IPS-15b (cell line): ENCODE results near the gene ZBED6.
"Not testable (repeated sequence)": the region's sequence is repeated elsewhere in the genome, so short reads cannot be mapped to it uniquely, and the experiment has no call there.

ENCODE experiments used
- H3K27me3 ChIP-seq: one replicate; pipeline ENCODE4 v1.6.1; 2013; ENCODE audit warnings: low read length; ENCODE audit not compliant: control insufficient read depth, insufficient read depth
- H3K36me3 ChIP-seq: one replicate; pipeline ENCODE4 v1.6.1; 2013; ENCODE audit warnings: low read length; ENCODE audit not compliant: control insufficient read depth, insufficient read depth
- H3K4me1 ChIP-seq: one replicate; pipeline ENCODE4 v1.6.1; 2013; ENCODE audit warnings: mild to moderate bottlenecking, low read length; ENCODE audit not compliant: control insufficient read depth, insufficient read depth
- H3K4me3 ChIP-seq: one replicate; pipeline ENCODE4 v1.5.1; 2013; ENCODE audit warnings: low read depth, low read length
- H3K9ac ChIP-seq: one replicate; pipeline ENCODE4 v1.6.1; 2013; ENCODE audit warnings: low read depth, mild to moderate bottlenecking, low read length
- H3K9me3 ChIP-seq: one replicate; pipeline ENCODE4 v1.6.1; 2013; ENCODE audit warnings: mild to moderate bottlenecking, low read length; ENCODE audit not compliant: control insufficient read depth, insufficient read depth

Gene ZBED6

GRCh38 chr1:203813581-203814341 is 18.3 kb downstream of the ZBED6 start:
- Histone ChIP-seq H3K4me1 (no peaks in the 10 kb centered on the region), H3K36me3 (no peaks in the 10 kb centered on the region), H3K9me3 (no peaks in the 10 kb centered on the region), H3K9ac (no peak overlapping the region), H3K4me3 (no peak overlapping the region), H3K27me3 (no peaks in the 10 kb centered on the region)

GRCh38 chr1:203818399-203818798 is 23.0 kb downstream of the ZBED6 start:
- H3K9me3 ChIP-seq = no peaks in the 10 kb centered on the region
- H3K36me3 ChIP-seq = peaks cover 21% of the 10 kb centered on the region
- no peaks in the 10 kb centered on the region for H3K27me3 ChIP-seq
- H3K4me3 ChIP-seq = no peak overlapping the region
- no peak overlapping the region for H3K9ac ChIP-seq
- H3K4me1 ChIP-seq = no peaks in the 10 kb centered on the region

GRCh38 chr1:203823306-203823705 is 27.9 kb downstream of the ZBED6 start:
- Histone ChIP-seq H3K9ac (no peak overlapping the region), H3K9me3 (no peaks in the 10 kb centered on the region), H3K36me3 (peaks cover 24% of the 10 kb centered on the region)

GRCh38 chr1:203826175-203826574 is 30.8 kb downstream of the ZBED6 start:
- Histone ChIP-seq H3K4me3 (no peak overlapping the region), H3K9me3 (no peaks in the 10 kb centered on the region), H3K4me1 (no peaks in the 10 kb centered on the region), H3K9ac (no peak overlapping the region), H3K27me3 (no peaks in the 10 kb centered on the region), H3K36me3 (peaks cover 30% of the 10 kb centered on the region)

More at GRCh38 chr1:203823306-203823705, 27.9 kb downstream of the ZBED6 start:
- Histone ChIP-seq H3K4me1 (no peaks in the 10 kb centered on the region), H3K27me3 (no peaks in the 10 kb centered on the region), H3K4me3 (no peak overlapping the region)

- no peaks in the 10 kb centered on the region for H3K9me3 ChIP-seq
- no peak overlapping the region for H3K4me3 ChIP-seq
- peaks cover 31% of the 10 kb centered on the region for H3K36me3 ChIP-seq
- H3K4me1 ChIP-seq = no peaks in the 10 kb centered on the region
- H3K27me3 ChIP-seq = no peaks in the 10 kb centered on the region
- no peak overlapping the region for H3K9ac ChIP-seq
Measured at GRCh38 chr1:203828002-203828401, 32.6 kb downstream of the ZBED6 start.

- Histone ChIP-seq H3K4me3 (no peak overlapping the region), H3K9ac (no peak overlapping the region), H3K36me3 (peaks cover 31% of the 10 kb centered on the region), H3K4me1 (no peaks in the 10 kb centered on the region), H3K9me3 (no peaks in the 10 kb centered on the region), H3K27me3 (no peaks in the 10 kb centered on the region)
Measured at GRCh38 chr1:203828503-203828902, 33.1 kb downstream of the ZBED6 start.

- H3K36me3 ChIP-seq = peaks cover 31% of the 10 kb centered on the region
- not testable (repeated sequence) for H3K9me3 ChIP-seq, H3K4me3 ChIP-seq, H3K27me3 ChIP-seq, H3K9ac ChIP-seq, H3K4me1 ChIP-seq
Measured at GRCh38 chr1:203829247-203829646, 33.8 kb downstream of the ZBED6 start.

- H3K9me3 ChIP-seq = no peaks in the 10 kb centered on the region
- H3K27me3 ChIP-seq = no peaks in the 10 kb centered on the region
- no peak overlapping the region for H3K9ac ChIP-seq
- no peak overlapping the region for H3K4me3 ChIP-seq
- peaks cover 42% of the 10 kb centered on the region for H3K36me3 ChIP-seq
- H3K4me1 ChIP-seq = no peaks in the 10 kb centered on the region
Measured at GRCh38 chr1:203835476-203835875, 40.1 kb downstream of the ZBED6 start.

GRCh38 chr1:203839081-203839480 is 43.7 kb downstream of the ZBED6 start:
- H3K4me1 ChIP-seq = no peaks in the 10 kb centered on the region
- H3K4me3 ChIP-seq = no peak overlapping the region
- no peaks in the 10 kb centered on the region for H3K9me3 ChIP-seq
- peaks cover 31% of the 10 kb centered on the region for H3K36me3 ChIP-seq
- H3K9ac ChIP-seq = no peak overlapping the region
- H3K27me3 ChIP-seq = no peaks in the 10 kb centered on the region

- H3K36me3 ChIP-seq = peaks cover 34% of the 10 kb centered on the region
- H3K27me3 ChIP-seq = no peaks in the 10 kb centered on the region
- H3K9ac ChIP-seq = no peak overlapping the region
- H3K4me3 ChIP-seq = no peak overlapping the region
- H3K9me3 ChIP-seq = no peaks in the 10 kb centered on the region
- no peaks in the 10 kb centered on the region for H3K4me1 ChIP-seq
Measured at GRCh38 chr1:203840208-203840808, 44.9 kb downstream of the ZBED6 start.

- H3K9ac ChIP-seq = no peak overlapping the region
- H3K9me3 ChIP-seq = no peaks in the 10 kb centered on the region
- H3K36me3 ChIP-seq = peaks cover 34% of the 10 kb centered on the region
- H3K4me1 ChIP-seq = no peaks in the 10 kb centered on the region
- no peak overlapping the region for H3K4me3 ChIP-seq
- no peaks in the 10 kb centered on the region for H3K27me3 ChIP-seq
Measured at GRCh38 chr1:203842559-203842876, 47.1 kb downstream of the ZBED6 start.

- H3K27me3 ChIP-seq = no peaks in the 10 kb centered on the region
- H3K4me1 ChIP-seq = no peaks in the 10 kb centered on the region
- H3K36me3 ChIP-seq = peaks cover 27% of the 10 kb centered on the region
Measured at GRCh38 chr1:203843435-203843834, 48.0 kb downstream of the ZBED6 start.

More at GRCh38 chr1:203843435-203843834, 48.0 kb downstream of the ZBED6 start:
- no peak overlapping the region for H3K9ac ChIP-seq
- no peak overlapping the region for H3K4me3 ChIP-seq
- H3K9me3 ChIP-seq = no peaks in the 10 kb centered on the region
